Activated CD8-positive, alpha-beta memory T cell treated with anti-CD3 and anti-CD28 coated beads for 36 hours (primary cell): Measurements from ENCODE around the gene KCNJ6. TPM values are rescaled to one million over a fixed set of nuclear protein-coding genes. Genes with fewer than 3 reads are reported as not detected.
"Not testable (repeated sequence)": the region's sequence is repeated elsewhere in the genome, so short reads cannot be mapped to it uniquely, and the experiment has no call there.

Source experiments
- CTCF ChIA-PET: fragments of 350-600 bp; sonication (Branson Sonifier 250); formaldehyde crosslinking; loops from one replicate; lab custom pipeline; 2021; ENCODE audit warnings: antibody characterized with exemption; lab: Charles Lee
- POLR2A ChIA-PET: fragments of 350-600 bp; sonication (Branson Sonifier 250); formaldehyde crosslinking; loops from one replicate; lab custom pipeline; 2021; ENCODE audit warnings: antibody characterized with exemption; lab: Charles Lee
- total RNA-seq, 2 experiments: library from RNA; stranded (reverse); gene quantifications; one replicate each; pipeline ENCODE4 v1.2.3, GENCODE V29; 2021

Gene KCNJ6
- total RNA-seq, 2 experiments from 2014 or later: not detected

DNA sequence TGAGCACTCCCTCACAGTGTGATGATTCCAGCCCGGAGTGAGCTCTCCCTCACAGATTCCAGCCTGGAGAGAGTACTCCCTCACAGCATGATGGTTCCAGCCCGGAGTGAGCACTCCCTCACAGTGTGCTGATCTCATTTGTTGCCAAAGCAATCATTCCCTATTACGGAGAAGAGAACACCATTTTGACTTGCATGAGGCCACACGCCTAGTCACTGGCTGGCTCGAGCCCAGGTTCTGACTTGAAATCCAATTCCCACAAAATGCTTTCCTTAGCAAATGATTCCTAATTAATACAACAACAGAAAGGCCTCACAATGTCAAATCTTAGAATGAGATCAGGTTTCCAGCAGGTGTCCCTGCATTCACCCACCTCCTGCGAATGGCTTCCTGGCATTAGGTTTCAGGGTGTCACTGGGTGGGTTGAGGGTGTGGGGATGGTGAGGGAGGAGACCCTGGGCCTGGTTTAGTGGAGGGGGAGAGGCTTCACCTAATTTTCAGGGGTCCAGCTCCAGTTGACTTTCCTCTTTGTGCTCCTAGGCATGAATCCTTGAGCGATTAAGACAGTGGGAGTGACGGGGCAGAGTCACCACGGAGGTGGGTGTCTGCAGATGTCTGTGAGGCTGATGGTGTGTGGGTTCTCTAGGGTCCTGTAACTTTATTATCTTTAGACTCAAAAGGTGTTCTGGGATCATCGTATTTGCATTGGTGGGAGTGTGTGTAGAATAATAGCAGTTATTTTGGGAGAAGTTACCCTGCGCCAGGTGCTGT, 158.5 kb downstream of the KCNJ6 start:
- CTCF ChIA-PET: no interaction called here
- POLR2A ChIA-PET: no interaction called here

DNA sequence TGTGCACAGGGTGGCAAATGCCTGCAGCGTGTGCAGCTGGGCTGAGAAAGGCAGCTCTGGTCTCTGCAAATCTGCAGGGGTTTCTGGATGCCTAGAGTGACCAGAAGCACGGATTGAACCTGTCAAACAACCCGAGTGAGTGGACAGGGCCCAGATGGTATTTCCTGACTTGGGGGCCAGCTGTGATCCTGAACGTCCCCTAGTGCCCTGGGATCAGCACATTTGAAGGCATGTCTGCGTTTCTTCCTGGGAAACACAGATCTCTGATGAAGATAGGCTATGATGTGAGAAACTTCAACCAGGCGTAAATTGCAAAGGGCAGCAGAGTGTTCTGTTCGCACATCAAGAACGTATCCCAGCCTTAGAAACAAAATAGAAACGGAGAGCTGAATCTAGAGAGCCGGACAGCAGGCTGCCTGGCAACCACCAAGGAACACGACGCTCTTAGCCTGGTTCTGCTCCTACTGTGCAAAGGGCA, 163.1 kb downstream of the KCNJ6 start:
- ChIA-PET POLR2A (no interaction called here), CTCF (no interaction called here)

DNA sequence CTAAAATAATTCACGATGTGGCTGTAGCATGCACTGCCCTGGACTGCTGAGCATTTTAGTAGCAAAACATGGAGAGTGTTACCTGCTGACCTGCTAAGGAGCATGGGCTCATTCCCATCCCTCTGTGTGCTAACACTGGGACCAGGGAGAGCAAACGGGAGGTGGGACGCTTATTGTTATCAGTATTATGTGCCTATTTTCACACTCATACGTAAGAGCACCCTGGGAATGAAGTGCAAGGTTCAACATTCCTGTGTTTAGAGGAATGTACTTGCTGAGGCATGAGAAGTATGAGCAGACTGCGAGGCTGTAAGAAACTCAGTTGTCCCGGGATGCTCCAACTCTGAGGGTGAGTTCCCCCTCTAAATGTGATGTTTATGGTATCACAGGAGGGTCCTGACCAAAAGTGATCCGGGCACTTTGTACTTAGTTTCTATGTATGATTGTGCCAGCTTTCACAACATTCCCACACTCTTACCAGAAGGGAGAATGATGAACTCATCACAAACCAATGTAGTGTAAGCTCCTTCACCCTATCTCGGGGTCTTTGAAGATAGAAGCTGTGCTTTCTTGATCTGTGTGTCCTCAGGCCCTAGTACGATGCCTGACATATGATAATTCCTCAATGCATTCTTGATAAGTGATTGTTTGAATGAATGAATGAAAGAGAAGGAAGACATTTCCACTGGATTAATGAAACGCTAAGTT, 164.8 kb downstream of the KCNJ6 start:
- ChIA-PET POLR2A (no interaction called here), CTCF (no interaction called here)

DNA sequence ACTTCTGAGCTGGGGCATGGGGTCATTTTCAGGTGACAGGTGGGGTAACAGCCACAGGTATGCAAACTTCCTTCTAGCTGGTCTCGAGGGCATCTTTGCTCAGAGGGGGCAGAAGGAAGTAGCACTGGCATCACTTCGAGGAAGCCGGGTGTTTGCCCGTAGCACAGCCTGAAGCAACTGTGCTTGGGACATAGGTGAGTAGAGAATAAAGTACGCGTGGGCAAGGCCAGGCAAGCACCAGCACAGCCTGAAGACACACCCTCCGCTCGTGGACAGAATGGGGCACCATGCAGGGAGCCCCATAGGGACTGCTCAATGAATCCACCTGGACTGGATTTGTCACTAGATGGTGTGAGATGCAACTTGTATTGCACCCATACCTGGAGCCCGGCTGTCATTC, 167.1 kb downstream of the KCNJ6 start:
- CTCF ChIA-PET: no interaction called here

DNA sequence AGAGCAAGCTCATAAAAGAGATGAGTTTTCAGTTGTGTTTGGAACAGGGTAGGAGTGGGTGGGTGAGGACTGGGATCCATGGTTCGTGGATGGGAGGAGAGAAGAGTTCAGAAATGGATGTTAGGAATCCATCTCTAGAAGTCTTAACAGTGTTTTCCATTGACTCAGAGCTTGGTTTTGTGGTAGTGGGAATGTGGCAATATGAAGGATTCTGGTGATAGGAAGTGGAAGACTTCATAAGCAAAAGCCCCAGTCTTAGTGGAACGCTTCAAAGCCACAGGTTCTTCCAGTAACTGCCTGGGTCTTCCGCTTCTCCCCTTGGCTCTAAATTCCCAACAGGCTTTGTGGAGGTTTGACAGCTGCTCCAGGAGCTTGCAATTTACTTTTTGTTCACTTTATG, 167.9 kb downstream of the KCNJ6 start:
- ChIA-PET CTCF (no interaction called here), POLR2A (no interaction called here)

More for the DNA sequence above, 167.1 kb downstream of the KCNJ6 start:
- POLR2A ChIA-PET: no interaction called here

DNA sequence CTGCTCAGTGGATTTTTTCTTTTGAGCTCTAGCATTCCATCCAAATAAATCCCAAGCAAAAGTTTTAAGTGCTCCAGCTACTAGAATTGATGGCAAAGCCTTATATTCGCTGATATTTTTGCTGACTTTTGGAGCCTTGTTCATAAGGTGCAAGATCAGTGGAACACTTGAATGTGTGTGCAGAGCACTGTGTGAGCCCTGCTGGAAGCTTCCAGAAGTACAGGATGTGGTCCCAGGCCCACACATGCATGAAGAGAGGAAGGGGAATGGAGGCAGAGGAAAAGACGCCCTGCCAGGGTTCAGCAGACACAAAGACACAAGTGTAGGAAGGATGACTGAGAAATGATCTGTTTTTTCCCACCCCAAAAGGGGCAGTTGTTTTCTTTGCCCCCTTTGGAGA, 169.4 kb downstream of the KCNJ6 start:
- POLR2A ChIA-PET: no interaction called here
- CTCF ChIA-PET: no interaction called here

DNA sequence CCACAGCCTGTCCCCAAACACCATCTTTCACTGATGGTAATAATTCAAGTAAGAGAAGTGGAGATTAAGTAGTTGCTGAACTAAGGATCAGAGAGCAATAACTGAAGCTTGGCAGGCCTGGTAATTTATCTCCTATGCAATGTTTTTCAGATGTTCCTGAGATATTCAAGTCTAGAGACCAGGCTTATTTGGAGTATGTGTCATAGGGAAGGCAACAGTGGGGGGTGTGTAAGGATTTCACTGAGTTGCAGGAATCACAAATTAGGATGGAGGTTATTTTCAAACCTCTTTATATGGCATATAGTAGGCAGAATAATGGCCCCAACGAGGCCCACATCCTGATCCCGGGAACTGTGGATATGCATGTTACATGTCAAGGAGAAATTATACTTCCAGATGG, 171.7 kb downstream of the KCNJ6 start:
- POLR2A ChIA-PET: no interaction called here
- CTCF ChIA-PET: no interaction called here

DNA sequence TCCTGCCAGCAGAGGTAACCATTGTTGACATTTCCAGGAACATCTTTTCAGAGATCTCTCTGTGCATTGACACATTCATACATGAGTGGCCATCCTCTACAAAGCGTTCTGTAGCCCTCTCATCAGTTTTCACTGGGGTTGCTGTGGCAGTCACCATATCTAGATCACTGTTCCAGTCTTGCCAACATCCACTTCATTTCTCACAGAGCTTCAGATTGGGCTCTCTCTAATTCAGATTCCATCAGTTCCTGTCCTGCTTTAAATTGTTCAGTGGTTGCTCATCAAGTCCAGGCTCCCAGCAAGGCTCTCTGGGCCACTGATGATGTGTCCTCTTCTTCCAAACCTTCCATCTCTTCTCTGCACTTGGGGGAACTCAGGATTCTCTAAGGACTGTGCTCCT, 173.7 kb downstream of the KCNJ6 start:
- CTCF ChIA-PET: no interaction called here
- POLR2A ChIA-PET: no interaction called here

DNA sequence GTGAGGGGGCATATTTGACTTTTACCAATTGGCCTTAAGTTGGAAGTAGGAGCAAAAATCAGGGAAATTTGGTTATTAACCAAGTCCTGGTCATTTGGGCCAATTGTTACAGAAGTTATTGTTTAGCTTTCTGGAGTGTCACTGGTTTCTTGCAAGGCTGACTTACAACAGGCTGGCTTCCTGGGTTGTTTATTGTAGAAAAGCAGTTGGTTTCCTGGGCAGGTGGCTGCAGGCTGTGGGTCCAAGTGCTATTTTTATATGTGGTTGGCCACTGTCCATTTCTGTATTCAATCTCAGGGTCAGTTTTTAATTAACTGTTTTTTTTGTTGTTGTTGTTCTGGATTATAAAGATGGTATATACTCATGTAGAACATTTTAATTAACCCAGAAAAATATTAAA, 174.1 kb downstream of the KCNJ6 start:
- ChIA-PET CTCF (no interaction called here), POLR2A (no interaction called here)

DNA sequence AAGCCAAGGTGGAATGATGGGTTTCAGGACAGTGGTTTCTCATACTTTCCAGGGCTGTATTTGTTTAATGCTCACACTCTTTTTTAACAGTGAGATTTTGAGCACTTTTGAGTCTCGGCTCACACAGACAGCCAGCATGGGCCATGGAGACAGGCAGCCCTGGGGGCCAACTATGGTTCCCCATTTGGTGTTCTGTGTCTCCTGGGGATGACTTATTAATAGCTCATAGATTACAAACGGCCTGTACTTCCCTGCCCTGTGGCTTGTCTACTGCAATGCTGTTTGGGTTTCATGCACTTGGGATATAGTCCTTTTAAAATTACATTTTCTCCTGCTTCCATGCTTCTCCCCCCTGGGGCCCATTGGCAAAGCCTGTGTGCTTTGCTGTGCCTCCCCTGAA, 178.3 kb downstream of the KCNJ6 start:
- ChIA-PET CTCF (no interaction called here), POLR2A (no interaction called here)

DNA sequence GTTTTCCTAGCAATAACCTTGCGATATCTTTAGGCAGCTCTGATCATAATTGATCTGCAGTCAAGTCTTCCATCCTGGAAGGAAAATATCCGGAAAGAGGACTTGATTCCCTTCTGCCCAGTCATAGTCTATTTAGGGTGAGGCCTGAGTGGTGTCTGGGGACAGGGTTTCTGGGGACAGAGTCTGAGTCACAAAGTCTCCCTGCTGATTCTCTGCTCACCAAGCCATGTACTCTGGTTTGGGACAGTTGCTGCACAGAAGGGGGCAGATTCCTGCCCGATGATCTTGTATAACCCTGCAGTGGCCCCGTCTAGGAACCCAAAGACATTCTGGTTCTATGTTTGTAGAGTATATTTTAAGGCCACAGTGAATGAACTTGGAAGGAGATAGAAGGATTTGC, 178.8 kb downstream of the KCNJ6 start:
- ChIA-PET POLR2A (no interaction called here), CTCF (no interaction called here)

DNA sequence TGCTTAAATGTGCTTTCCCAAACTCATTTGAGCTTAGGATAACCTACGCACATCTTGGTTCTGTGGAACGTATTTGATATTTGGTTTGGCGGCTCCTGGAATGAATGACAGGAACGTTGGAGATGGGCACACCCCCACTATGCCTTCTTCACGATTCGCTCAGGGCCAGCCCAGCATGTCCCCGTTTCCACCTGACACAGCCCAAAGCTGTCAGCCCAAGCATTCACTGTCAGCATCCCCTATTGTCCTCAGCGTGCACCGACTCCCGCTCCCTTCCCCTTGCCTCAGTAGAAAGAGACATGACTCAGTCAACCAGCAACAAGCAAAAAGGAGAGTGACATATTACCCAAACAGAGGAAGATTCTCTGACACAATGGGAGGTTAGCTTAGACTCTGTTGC, 181.4 kb downstream of the KCNJ6 start:
- POLR2A ChIA-PET: no interaction called here

DNA sequence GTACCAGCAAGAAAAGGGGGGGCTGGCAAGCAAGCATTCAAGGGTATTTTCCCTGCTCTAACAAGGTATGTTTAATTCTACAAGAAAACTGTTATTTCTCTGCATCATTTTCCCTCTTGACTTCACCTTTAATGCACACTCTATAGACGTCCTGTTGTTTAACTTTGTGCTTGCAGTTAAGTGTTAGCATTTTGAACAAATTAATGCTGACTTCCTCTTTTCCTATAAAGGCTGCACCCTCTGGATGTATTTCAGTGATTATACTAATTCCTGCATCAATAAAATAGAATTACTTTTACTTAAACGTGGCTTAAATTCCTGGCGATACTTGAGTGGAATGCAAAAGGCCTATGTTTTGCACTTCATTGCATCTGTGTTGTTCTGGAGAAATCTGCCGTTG, 183.3 kb downstream of the KCNJ6 start:
- POLR2A ChIA-PET: no interaction called here
- CTCF ChIA-PET: no interaction called here

More for the DNA sequence above, 181.4 kb downstream of the KCNJ6 start:
- CTCF ChIA-PET: no interaction called here

DNA sequence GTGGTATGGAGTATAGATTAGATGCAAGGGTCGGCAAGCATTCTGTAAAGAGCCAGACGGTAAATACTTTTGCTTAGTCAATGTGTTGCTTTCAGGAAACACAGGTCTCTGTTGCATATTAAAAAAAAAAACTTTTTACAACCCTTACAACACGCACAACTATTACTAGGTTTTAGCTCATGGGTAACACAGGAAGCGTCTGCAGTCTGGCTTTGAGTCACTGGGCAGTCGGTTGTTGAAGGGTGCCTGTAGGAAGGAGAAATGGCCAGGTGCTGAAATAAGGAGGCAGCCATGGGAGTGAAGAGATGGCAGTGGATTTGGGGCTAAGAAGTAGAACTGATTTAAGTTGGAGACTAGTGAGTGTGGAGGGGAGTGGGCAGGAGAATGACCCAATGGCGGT, 192.1 kb downstream of the KCNJ6 start:
- ChIA-PET POLR2A (no interaction called here), CTCF (no interaction called here)

DNA sequence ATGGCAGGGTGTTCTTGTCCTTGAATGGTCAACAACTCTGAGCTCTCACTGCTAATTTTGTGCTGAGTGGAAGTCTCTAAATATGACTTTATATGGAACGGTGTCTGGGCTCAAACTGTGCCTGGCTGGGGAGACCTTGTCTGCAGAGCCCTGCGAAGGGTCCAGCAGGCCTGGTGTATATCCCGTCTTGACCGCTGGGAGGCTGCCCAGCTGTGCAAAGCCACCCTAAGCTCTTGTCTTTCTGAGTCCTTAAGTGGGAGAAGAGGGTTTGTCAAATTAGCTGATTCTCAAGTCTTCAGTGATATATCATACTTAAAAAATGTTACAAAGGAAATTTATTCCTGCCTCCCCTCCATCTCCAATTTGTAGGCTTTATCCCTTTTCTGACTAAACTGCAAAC, 198.7 kb downstream of the KCNJ6 start:
- ChIA-PET POLR2A (no interaction called here), CTCF (no interaction called here)

DNA sequence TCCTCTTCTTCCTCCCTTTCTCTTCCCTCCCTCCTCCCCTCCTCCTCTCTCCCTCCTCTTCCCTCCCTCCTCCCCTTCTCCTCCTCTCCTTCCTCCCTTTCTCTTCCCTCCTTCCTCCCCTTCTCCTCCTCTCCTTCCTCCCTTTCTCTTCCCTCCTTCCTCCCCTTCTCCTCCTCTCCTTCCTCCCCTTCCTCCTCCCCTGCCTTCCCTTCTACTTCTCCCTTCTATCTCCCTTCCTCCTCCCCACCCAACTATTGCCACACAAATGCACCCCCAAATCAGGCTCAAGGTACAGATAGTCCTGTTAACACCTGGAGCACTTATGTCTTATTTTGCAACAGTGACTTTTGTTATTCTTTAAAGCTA, 203.7 kb downstream of the KCNJ6 start:
- CTCF ChIA-PET: interaction anchor here (1.9 kb wide), 1 partner anchor 414 kb away, joined by 7 read pairs; no protein-coding TSS in a partner anchor
- POLR2A ChIA-PET: not testable (repeated sequence)

DNA sequence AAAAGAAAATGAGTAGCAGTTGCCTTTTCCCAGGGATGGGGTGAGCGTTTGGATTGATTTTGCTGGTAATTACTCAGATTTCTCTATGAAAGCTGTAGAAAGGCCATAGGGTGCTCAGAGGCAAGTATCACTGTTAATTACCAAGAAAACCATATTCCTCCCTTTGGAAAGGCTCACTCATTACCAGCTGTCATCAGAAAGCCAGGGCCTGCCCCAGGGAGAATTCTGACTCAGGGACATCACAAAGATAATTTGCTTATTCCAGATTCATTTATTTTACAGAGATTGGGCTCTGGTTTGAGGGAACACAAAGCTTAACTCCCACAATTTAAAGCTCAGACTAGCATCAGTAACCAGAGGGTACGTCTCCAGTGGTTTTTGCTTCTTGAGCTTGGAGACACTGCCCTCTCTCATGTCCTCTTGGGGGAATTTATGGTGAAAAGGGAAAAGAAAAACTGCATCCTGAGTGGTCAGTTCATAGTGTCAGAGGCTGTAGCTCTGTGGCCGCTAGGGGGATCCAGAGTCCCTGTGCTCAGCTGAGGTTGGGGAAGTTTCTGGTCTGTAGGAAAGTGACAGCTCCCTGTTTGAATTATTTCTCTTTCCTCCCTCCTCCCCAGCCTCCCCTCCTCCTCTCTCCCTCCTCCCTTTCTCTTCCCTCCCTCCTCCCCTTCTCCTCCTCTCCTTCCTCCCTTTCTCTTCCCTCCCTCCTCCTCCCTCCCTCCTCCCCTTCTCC, 204.3 kb downstream of the KCNJ6 start:
- CTCF ChIA-PET: interaction anchor here (1.9 kb wide), 1 partner anchor 415 kb away, joined by 7 read pairs; no protein-coding TSS in a partner anchor
- POLR2A ChIA-PET: no interaction called here

DNA sequence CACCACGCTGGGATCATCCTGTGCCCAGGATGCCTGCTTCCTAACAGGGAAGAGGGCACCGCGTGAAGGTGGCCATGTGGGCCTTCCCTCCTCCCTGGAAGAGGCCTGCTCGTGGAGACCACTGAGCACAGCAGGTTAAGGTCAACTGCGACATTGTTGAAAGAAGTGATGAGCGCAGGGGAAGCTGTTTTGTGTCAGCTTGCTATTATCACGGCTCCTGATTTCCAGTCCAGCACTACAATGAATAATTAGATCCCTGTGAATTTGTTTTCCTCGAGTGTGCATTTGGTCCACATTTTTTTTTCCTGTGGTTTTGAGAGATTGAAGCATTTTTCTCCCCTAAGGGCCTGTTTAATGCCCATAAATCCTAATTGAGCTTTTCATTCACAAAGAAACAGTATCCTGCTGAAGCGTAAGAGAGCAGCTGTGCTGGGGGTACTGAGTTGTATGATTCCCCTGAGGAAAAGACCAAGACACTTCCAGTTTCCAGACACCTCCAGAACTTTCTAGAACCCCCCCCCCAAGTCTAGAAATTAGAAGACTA, 204.9 kb downstream of the KCNJ6 start:
- ChIA-PET CTCF (interaction anchor here (1.9 kb wide), 1 partner anchor 415 kb away, joined by 7 read pairs; no protein-coding TSS in a partner anchor), POLR2A (no interaction called here)

DNA sequence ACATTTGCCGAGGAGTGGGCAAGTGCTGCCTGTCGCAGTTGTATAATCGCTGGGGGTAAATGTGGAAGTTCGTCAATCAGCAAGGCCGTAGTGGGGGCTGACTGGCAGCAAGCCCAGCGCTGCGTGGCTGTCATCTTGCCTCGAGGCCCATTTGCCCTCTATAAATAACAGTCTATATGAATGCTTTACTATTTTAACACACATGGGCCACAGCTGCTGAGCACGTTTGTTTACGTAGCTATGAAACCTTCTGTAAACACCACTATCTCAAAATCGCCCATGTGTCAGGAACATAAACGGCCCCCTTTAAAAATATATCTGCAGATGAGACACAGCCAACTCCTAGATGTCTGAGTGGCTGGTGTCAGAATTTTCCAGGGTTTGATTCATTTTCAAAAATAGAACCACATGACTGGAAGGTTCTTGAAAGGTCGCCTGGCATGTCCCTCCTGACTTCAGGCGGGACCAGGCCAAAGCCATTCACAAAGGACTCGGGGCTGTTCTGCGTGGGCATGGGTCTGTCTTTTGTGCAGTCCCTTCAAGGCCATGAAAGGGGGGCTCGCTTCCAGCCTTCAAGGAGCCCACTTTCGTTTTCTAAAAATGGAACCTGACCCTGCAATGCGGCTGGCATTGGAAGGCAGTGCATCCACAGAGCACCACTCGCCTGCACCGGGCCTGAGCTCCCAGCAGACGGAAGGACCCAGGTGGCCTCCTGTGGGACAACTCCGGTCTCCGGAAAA, 205.5 kb downstream of the KCNJ6 start:
- ChIA-PET CTCF (no interaction called here), POLR2A (no interaction called here)
